Bronchial epithelial cell (primary cell): ENCODE measurements around the gene SASH1. TPM values are rescaled to one million over a fixed set of nuclear protein-coding genes. Genes with fewer than 3 reads are reported as not detected.

ENCODE experiments used
- DNase-seq: peaks from one replicate; pipeline ENCODE4 v3.0.0-alpha.2; 2010; ENCODE audit warnings: low read depth
- FAIRE-seq: peaks from 2 replicates; lab custom pipeline; 2011; peaks lifted over from hg19 to GRCh38; lab: Jason Lieb, UNC
- H3K27me3 ChIP-seq: 2 replicates; pipeline ENCODE4 v1.5.1; 2011; ENCODE audit warnings: low read length; ENCODE audit not compliant: control insufficient read depth, insufficient read depth
- H3K36me3 ChIP-seq: 2 replicates; pipeline ENCODE4 v1.5.1; 2011; ENCODE audit warnings: low read length; ENCODE audit not compliant: control insufficient read depth, insufficient read depth
- H3K4me3 ChIP-seq: 2 replicates; pipeline ENCODE4 v1.5.1; 2011; ENCODE audit warnings: mild to moderate bottlenecking, low read depth, low read length, control low read depth
- total RNA-seq: library from RNA; depleted of rRNA; stranded (reverse); fragments of >200 nt; gene quantifications from 2 replicates; pipeline ENCODE4 v1.2.1, GENCODE V29; 2014
- TF ChIP-seq, protein P1 (sequence below): IDR thresholded peaks from 2 replicates; pipeline ENCODE4 v1.5.1; 2011; ENCODE audit warnings: mild to moderate bottlenecking, moderate library complexity, low read length, control low read depth, inconsistent platforms; ENCODE audit not compliant: insufficient read depth, severe bottlenecking

SASH1 gene
- total RNA-seq, 1 donor from 2014 or later, result 3.9 TPM

DNA sequence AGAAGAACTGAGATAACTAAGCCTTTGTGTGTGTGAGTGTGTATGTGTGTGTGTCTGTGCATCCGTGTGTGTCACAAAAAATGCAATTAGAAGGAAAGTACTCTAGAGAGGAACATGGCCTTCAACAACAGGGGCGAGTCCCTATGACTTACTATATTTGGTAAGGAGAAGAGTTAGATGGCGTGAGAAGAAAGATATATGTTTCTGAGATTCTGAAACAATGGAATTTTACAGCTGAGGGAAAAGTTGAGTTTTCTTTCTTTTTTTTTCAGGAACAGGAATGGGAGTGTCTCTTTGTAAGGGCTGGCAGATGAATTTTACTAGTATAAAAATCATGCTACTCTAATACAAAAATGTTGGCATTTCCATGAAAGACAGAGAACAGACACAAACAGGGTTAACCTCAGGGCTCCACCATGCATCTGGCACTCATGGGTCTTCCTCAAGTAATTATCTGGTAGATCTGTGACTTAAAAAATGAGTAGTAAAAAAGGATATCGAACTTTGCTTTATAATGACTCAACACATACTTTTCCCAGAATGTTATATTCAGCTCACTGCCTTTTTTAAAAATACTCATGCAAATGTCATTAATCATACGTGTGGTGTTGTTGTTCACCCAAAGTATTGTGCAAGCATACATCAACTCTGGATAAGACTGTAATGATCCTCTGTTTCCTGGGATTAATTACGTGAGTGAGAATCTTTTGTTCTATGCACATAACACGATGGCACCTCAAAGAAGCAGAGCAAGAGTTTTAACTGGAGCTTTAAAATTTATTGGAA, 12.8 kb upstream of the SASH1 start:
- H3K4me3 ChIP-seq, result no peak overlapping the region
- DNase-seq, result peak; percentile 86
- TF ChIP-seq, protein P1, sequence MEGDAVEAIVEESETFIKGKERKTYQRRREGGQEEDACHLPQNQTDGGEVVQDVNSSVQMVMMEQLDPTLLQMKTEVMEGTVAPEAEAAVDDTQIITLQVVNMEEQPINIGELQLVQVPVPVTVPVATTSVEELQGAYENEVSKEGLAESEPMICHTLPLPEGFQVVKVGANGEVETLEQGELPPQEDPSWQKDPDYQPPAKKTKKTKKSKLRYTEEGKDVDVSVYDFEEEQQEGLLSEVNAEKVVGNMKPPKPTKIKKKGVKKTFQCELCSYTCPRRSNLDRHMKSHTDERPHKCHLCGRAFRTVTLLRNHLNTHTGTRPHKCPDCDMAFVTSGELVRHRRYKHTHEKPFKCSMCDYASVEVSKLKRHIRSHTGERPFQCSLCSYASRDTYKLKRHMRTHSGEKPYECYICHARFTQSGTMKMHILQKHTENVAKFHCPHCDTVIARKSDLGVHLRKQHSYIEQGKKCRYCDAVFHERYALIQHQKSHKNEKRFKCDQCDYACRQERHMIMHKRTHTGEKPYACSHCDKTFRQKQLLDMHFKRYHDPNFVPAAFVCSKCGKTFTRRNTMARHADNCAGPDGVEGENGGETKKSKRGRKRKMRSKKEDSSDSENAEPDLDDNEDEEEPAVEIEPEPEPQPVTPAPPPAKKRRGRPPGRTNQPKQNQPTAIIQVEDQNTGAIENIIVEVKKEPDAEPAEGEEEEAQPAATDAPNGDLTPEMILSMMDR, result no peak
- FAIRE-seq, result no peak
- H3K36me3 ChIP-seq, result no peaks in the 10 kb centered on the region
- H3K27me3 ChIP-seq, result no peaks in the 10 kb centered on the region

DNA sequence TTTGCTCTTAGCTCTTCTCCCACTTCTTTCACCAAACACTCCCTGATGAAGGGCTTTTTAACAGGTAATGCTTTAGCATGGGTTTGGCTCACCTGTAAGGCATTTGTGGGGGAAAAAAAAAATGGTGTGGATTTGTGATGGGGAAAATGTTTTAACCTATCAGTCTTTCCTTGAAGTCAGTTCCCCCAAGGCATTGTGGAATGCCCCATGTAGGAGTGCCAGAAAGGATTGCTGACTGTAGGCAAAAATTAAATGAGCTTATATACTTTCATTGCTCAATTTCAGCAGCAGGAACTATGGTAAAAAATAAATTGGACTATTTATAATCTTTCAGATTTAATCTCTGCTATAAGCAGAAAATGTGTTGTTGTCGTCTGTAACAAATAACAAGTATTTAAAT, 10.6 kb upstream of the SASH1 start:
- DNase-seq (peak; percentile 33), FAIRE-seq (no peak)
- no peaks in the 10 kb centered on the region for H3K36me3 ChIP-seq
- TF ChIP-seq, protein P1, result no peak
- no peaks in the 10 kb centered on the region for H3K27me3 ChIP-seq
- no peak overlapping the region for H3K4me3 ChIP-seq

DNA sequence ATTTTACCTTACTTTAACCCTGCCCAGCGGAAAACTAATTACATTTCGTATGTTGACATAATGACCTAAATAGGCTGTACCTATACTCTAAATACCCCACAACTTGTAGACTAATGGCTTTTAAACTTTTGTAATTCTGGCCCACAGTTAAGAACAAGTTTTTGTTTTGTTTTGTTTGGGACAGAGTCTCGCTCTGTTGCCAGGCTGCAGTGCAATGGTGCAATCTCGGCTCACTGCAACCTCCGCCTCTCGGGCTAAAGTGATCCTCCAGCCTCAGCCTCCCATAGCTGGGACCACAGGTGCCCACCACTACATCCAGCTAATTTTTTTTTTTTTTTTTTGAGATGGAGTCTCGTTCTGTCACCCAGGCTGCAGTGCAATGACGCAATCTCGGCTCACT, 5.7 kb upstream of the SASH1 start:
- TF ChIP-seq, protein P1, result no peak
- DNase-seq (no peak), FAIRE-seq (no peak)
- Histone ChIP-seq H3K4me3 (no peak overlapping the region), H3K36me3 (no peaks in the 10 kb centered on the region), H3K27me3 (no peaks in the 10 kb centered on the region)

DNA sequence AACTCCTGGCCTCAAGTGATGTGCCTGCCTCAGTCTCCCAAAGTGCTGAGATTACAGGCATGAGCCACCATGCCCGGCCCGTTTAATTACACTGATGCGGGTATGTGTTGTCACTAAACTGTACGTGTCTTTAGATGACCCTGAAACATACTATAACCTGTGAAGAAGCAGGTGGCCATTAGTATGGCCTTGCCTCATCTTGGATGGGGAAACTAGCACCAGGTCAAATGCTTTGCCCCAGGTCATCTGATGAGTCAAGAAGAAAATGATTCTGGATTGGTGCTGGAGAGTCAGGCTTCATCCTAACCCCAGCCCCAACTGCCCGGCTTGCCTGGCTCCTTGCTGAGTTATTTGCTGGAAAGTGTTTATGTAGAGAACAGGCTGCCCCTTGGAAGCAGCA, 2.9 kb upstream of the SASH1 start:
- DNase-seq (no peak), FAIRE-seq (no peak)
- no peaks in the 10 kb centered on the region for H3K36me3 ChIP-seq
- no peaks in the 10 kb centered on the region for H3K27me3 ChIP-seq
- TF ChIP-seq, protein P1, result no peak
- H3K4me3 ChIP-seq, result no peak overlapping the region

DNA sequence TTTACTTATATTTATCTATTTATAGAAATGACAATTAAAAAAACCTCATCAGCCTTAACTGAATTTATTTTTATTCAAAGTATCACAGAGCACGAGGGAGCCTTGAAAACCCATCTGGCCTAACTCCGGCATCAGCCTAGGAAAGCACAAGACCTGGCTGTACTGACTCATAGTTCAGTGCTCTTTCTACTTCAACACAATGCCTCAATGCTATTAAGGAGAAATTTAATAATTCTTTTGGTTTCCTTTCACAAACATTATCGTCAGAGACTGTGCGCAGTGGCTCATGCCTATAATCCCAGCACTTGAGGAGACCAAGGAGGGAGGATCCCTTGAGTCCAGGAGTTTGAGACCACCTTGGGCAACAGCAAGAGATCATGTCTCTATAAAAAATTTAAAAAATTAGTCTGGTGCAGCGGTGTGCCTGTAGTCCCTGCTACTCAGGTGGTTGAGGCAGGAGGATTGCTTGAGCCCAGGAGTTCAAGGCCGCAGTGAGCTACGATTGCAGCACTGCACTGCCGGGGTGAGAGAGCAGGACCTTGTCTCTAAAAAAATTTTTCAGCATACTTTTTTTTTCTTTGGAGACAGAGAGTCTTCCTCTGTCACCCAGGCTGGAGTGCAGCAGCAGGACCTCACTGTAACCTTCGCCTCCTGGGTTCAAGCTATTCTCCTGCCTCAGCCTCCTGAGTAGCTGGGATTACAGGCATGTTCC, 1.9 kb upstream of the SASH1 start:
- no peaks in the 10 kb centered on the region for H3K36me3 ChIP-seq
- TF ChIP-seq, protein P1, result no peak
- FAIRE-seq (no peak), DNase-seq (no peak)
- no peak overlapping the region for H3K4me3 ChIP-seq
- no peaks in the 10 kb centered on the region for H3K27me3 ChIP-seq
